Measurements from ENCODE around the gene KCTD8.

The KCTD8 gene

DNA sequence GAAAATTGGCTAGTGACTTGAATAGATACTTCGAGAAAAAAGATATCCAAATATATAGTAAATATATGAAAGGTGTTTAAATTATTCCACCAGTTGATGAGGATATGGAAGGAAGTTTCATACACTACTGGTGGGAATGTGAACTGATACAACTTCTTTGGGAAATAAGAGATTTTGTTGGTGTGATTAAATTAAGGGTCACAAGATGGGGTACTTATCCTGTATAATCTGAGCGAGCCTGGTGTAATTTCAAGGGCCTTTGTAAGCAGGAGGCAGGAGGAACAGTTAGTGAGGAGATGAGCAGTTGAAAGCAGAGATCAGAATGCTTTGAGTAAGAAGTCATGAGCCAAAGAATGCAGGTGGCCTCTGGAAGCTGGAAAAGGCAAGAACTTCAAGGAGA, 192.2 kb downstream of the KCTD8 start:
- Histone ChIP-seq H3K36me3 (replicated peaks; ENCODE audit: insufficient read depth, low read length) (no peaks in the 10 kb centered on the region), H3K4me3 (ENCODE audit: low read length) (no peak overlapping the region), H3K9ac (ENCODE audit: low read length) (no peak overlapping the region), H4K20me1 (ENCODE audit: insufficient read depth, low read length) (no peaks in the 10 kb centered on the region), H3K27me3 (replicated peaks; ENCODE audit: insufficient read depth, low read length) (no peaks in the 10 kb centered on the region), H3K4me2 (ENCODE audit: low read depth, low read length) (no peak overlapping the region), H3K9me3 (replicated peaks; ENCODE audit: insufficient read depth, low read length) (no peaks in the 10 kb centered on the region), H3K79me2 (ENCODE audit: low read length) (no peaks in the 10 kb centered on the region), H3K4me1 (ENCODE audit: low read length) (no peaks in the 10 kb centered on the region), H3F3A (ENCODE audit: insufficient read depth, low read length) (no peaks in the 10 kb centered on the region), H3K9me2 (replicated peaks; ENCODE audit: insufficient read depth, low read length) (no peaks in the 10 kb centered on the region), H3K27ac (ENCODE audit: low read length) (no peak overlapping the region), H2AFZ (ENCODE audit: low read length) (no peak overlapping the region)
- no peak for DNase-seq
- no peak for TF ChIP-seq EZH2phosphoT487 (IDR thresholded peaks at IDR 0.05; ENCODE audit: low read length)
- TF ChIP-seq, protein P1, sequence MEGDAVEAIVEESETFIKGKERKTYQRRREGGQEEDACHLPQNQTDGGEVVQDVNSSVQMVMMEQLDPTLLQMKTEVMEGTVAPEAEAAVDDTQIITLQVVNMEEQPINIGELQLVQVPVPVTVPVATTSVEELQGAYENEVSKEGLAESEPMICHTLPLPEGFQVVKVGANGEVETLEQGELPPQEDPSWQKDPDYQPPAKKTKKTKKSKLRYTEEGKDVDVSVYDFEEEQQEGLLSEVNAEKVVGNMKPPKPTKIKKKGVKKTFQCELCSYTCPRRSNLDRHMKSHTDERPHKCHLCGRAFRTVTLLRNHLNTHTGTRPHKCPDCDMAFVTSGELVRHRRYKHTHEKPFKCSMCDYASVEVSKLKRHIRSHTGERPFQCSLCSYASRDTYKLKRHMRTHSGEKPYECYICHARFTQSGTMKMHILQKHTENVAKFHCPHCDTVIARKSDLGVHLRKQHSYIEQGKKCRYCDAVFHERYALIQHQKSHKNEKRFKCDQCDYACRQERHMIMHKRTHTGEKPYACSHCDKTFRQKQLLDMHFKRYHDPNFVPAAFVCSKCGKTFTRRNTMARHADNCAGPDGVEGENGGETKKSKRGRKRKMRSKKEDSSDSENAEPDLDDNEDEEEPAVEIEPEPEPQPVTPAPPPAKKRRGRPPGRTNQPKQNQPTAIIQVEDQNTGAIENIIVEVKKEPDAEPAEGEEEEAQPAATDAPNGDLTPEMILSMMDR (IDR thresholded peaks at IDR 0.05; ENCODE audit: low read length) = no peak
- TF ChIP-seq EZH2 (optimal IDR thresholded peaks at IDR 0.05; ENCODE audit: low read depth, low read length) = no peak

DNA sequence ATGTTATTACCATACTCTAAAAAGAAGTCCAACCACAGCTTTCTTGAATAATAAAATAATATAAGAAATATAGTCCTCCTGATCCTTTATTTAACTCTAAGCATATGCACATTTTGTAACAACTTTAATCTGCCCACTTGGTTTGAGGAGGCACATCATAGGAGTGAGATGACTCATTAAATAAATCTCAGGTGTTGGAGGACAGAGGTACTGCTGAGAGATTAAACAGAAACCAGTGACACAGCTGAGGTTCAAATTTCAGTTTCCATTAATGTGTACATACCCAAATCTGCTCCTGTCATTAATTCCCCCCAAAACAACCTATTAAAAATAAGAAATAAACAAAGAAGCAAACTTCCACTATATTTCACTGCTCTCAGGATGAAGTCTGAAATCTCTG, 211.0 kb downstream of the KCTD8 start:
- H3K27ac ChIP-seq (ENCODE audit: low read length) = no peak overlapping the region
- no peaks in the 10 kb centered on the region for H3K36me3 ChIP-seq (replicated peaks; ENCODE audit: insufficient read depth, low read length)
- no peaks in the 10 kb centered on the region for H3K27me3 ChIP-seq (replicated peaks; ENCODE audit: insufficient read depth, low read length)
- peak; percentile 39 for DNase-seq
- H3K9me2 ChIP-seq (replicated peaks; ENCODE audit: insufficient read depth, low read length) = no peaks in the 10 kb centered on the region
- no peak overlapping the region for H3K9ac ChIP-seq (ENCODE audit: low read length)
- TF ChIP-seq, protein P1 (IDR thresholded peaks at IDR 0.05; ENCODE audit: low read length) = no peak
- TF ChIP-seq EZH2 (optimal IDR thresholded peaks at IDR 0.05; ENCODE audit: low read depth, low read length) (no peak), EZH2phosphoT487 (IDR thresholded peaks at IDR 0.05; ENCODE audit: low read length) (no peak)
- H3F3A ChIP-seq (ENCODE audit: insufficient read depth, low read length) = no peaks in the 10 kb centered on the region
- no peak overlapping the region for H3K4me2 ChIP-seq (ENCODE audit: low read depth, low read length)
- 0 out of 2 replicates have a peak, but pooled peaks cover 6% of the 10 kb centered on the region for H3K4me1 ChIP-seq (ENCODE audit: low read length)
- no peak overlapping the region for H2AFZ ChIP-seq (ENCODE audit: low read length)
- H4K20me1 ChIP-seq (ENCODE audit: insufficient read depth, low read length) = no peaks in the 10 kb centered on the region
- no peak overlapping the region for H3K4me3 ChIP-seq (ENCODE audit: low read length)
- H3K9me3 ChIP-seq (replicated peaks; ENCODE audit: insufficient read depth, low read length) = no peaks in the 10 kb centered on the region
- H3K79me2 ChIP-seq (ENCODE audit: low read length) = no peaks in the 10 kb centered on the region

DNA sequence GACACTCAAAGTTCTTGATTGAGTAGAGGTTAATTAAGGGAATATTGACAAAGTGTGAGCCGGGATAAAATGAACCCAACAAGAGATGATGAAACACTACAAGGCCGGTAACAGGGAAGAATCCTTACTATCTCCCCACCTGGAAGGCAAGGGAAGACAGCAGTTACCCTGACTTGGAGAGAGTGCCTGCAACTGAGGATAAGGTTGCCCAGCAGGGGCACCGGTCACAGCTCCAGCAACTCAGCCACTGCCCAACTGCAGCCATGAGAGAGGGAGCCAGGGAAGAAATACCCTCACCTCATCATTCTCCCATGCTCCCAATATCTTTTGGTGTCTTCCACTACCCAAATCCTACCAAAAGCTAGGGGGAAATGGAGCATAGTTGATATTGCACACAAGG, 212.7 kb downstream of the KCTD8 start:
- Histone ChIP-seq H3K9ac (ENCODE audit: low read length) (no peak overlapping the region), H3K4me3 (ENCODE audit: low read length) (no peak overlapping the region), H3K4me2 (ENCODE audit: low read depth, low read length) (no peak overlapping the region), H4K20me1 (ENCODE audit: insufficient read depth, low read length) (no peaks in the 10 kb centered on the region), H2AFZ (ENCODE audit: low read length) (no peak overlapping the region), H3K27ac (ENCODE audit: low read length) (no peak overlapping the region), H3K36me3 (replicated peaks; ENCODE audit: insufficient read depth, low read length) (no peaks in the 10 kb centered on the region), H3K9me3 (replicated peaks; ENCODE audit: insufficient read depth, low read length) (no peaks in the 10 kb centered on the region), H3F3A (ENCODE audit: insufficient read depth, low read length) (no peaks in the 10 kb centered on the region), H3K4me1 (ENCODE audit: low read length) (0 out of 2 replicates have a peak, but pooled peaks cover 6% of the 10 kb centered on the region), H3K9me2 (replicated peaks; ENCODE audit: insufficient read depth, low read length) (no peaks in the 10 kb centered on the region), H3K27me3 (replicated peaks; ENCODE audit: insufficient read depth, low read length) (no peaks in the 10 kb centered on the region), H3K79me2 (ENCODE audit: low read length) (no peaks in the 10 kb centered on the region)
- TF ChIP-seq EZH2phosphoT487 (IDR thresholded peaks at IDR 0.05; ENCODE audit: low read length) = no peak
- no peak for TF ChIP-seq EZH2 (optimal IDR thresholded peaks at IDR 0.05; ENCODE audit: low read depth, low read length)
- TF ChIP-seq, protein P1 (IDR thresholded peaks at IDR 0.05; ENCODE audit: low read length) = no peak
- no peak for DNase-seq

Measured in MM.1S (cell line).